HEK293 (cell line): ENCODE measurements around the gene TEKT5.

Source experiments
- CTCF ChIP-seq: fragments of 450-650 bp; formaldehyde crosslinking; IDR thresholded peaks from 2 replicates; pipeline ENCODE4 v1.5.1; 2016; ENCODE audit warnings: missing biosample characterization, missing genetic modification characterization
- ZNF174 ChIP-seq: fragments of 450-650 bp; formaldehyde crosslinking; IDR thresholded peaks from 2 replicates; pipeline ENCODE4 v1.5.0; 2017; ENCODE audit warnings: missing biosample characterization, mild to moderate bottlenecking, missing genetic modification characterization
- TF ChIP-seq, protein P1 (sequence below): fragments of 450-650 bp; formaldehyde crosslinking; IDR thresholded peaks from 2 replicates; pipeline ENCODE4 v1.5.1; 2016; ENCODE audit warnings: missing biosample characterization, missing genetic modification characterization
- TF ChIP-seq, protein P2 (sequence below): fragments of 450-650 bp; formaldehyde crosslinking; IDR thresholded peaks from 2 replicates; pipeline ENCODE4 v1.5.1; 2016; ENCODE audit warnings: missing biosample characterization, missing genetic modification characterization

DNA sequence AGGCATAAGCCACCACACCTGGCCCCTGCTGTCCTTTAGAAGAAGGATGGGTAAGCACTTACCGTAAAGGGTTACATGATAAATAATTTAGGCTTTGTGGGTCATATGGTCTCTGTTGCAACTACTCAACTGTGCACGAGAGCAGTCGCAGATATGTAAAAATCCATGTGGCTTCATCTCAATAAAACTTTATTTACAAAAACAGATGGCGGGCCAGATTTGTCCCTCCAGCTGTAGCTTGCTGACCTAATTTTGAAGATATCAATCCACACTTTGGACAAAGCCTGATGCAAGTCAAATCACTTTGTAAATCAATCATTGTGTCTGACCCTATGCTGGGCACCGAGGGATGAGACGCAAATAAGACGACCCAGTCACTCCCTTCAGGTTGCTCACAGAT, 12.1 kb downstream of the TEKT5 start:
- TF ChIP-seq CTCF (tag by site-specific recombination) (no peak), ZNF174 (tag by site-specific recombination) (no peak)
- TF ChIP-seq, protein P1, sequence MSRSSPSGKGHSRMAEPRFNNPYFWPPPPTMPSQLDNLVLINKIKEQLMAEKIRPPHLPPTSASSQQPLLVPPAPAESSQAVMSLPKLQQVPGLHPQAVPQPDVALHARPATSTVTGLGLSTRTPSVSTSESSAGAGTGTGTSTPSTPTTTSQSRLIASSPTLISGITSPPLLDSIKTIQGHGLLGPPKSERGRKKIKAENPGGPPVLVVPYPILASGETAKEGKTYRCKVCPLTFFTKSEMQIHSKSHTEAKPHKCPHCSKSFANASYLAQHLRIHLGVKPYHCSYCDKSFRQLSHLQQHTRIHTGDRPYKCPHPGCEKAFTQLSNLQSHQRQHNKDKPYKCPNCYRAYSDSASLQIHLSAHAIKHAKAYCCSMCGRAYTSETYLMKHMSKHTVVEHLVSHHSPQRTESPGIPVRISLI (tag by site-specific recombination): no peak
- TF ChIP-seq, protein P2, sequence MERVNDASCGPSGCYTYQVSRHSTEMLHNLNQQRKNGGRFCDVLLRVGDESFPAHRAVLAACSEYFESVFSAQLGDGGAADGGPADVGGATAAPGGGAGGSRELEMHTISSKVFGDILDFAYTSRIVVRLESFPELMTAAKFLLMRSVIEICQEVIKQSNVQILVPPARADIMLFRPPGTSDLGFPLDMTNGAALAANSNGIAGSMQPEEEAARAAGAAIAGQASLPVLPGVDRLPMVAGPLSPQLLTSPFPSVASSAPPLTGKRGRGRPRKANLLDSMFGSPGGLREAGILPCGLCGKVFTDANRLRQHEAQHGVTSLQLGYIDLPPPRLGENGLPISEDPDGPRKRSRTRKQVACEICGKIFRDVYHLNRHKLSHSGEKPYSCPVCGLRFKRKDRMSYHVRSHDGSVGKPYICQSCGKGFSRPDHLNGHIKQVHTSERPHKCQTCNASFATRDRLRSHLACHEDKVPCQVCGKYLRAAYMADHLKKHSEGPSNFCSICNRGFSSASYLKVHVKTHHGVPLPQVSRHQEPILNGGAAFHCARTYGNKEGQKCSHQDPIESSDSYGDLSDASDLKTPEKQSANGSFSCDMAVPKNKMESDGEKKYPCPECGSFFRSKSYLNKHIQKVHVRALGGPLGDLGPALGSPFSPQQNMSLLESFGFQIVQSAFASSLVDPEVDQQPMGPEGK (tag by site-specific recombination): no peak
